ENCODE results near the gene REPIN1.

Gene REPIN1

GRCh38 chr7:150337179-150337578, 31.4 kb upstream of the REPIN1 start:
- DNase-seq (ENCODE audit: low read depth): no peak

GRCh38 chr7:150337659-150338081, 31.0 kb upstream of the REPIN1 start:
- no peak for DNase-seq (ENCODE audit: low read depth)

- DNase-seq (ENCODE audit: low read depth): no peak
Measured at GRCh38 chr7:150338166-150338829, 30.3 kb upstream of the REPIN1 start.

GRCh38 chr7:150339409-150339809, 29.2 kb upstream of the REPIN1 start:
- DNase-seq (ENCODE audit: low read depth): no peak

- DNase-seq (ENCODE audit: low read depth): no peak
Measured at GRCh38 chr7:150340024-150340749, 28.4 kb upstream of the REPIN1 start.

GRCh38 chr7:150340875-150341262, 27.8 kb upstream of the REPIN1 start:
- no peak for DNase-seq (ENCODE audit: low read depth)

- no peak for DNase-seq (ENCODE audit: low read depth)
Measured at GRCh38 chr7:150341263-150342120, 27.1 kb upstream of the REPIN1 start, which contains the start of gene RARRES2. Gene RARRES2 (minus strand): TSS chr7:150341629. CDS start chr7:150340609, 1,020 bp downstream.

GRCh38 chr7:150342121-150342408, 26.6 kb upstream of the REPIN1 start:
- DNase-seq (ENCODE audit: low read depth): no peak

- no peak for DNase-seq (ENCODE audit: low read depth)
Measured at GRCh38 chr7:150343225-150343624, 25.4 kb upstream of the REPIN1 start.

GRCh38 chr7:150344299-150344698, 24.3 kb upstream of the REPIN1 start:
- no peak for DNase-seq (ENCODE audit: low read depth)

- no peak for DNase-seq (ENCODE audit: low read depth)
Measured at GRCh38 chr7:150345012-150345411, 23.6 kb upstream of the REPIN1 start.

GRCh38 chr7:150346922-150347321, 21.7 kb upstream of the REPIN1 start:
- no peak for DNase-seq (ENCODE audit: low read depth)

- no peak for DNase-seq (ENCODE audit: low read depth)
Measured at GRCh38 chr7:150351587-150352194, 16.9 kb upstream of the REPIN1 start.

- DNase-seq (ENCODE audit: low read depth): no peak
Measured at GRCh38 chr7:150355666-150356059, 13.0 kb upstream of the REPIN1 start.

- DNase-seq (ENCODE audit: low read depth): no peak
Measured at GRCh38 chr7:150356265-150356897, 12.2 kb upstream of the REPIN1 start.

GRCh38 chr7:150357270-150357669, 11.4 kb upstream of the REPIN1 start:
- DNase-seq (ENCODE audit: low read depth): no peak

GRCh38 chr7:150357771-150358427, 10.7 kb upstream of the REPIN1 start:
- no peak for DNase-seq (ENCODE audit: low read depth)

- no peak for DNase-seq (ENCODE audit: low read depth)
Measured at GRCh38 chr7:150358433-150358832, 10.2 kb upstream of the REPIN1 start.

- DNase-seq (ENCODE audit: low read depth): no peak
Measured at GRCh38 chr7:150358988-150359621, 9.5 kb upstream of the REPIN1 start.

GRCh38 chr7:150359622-150360362, 8.8 kb upstream of the REPIN1 start:
- no peak for DNase-seq (ENCODE audit: low read depth)
